GM10248 (cell line): ENCODE data around the gene AGRN.
"Not testable (repeated sequence)": the region's sequence is repeated elsewhere in the genome, so short reads cannot be mapped to it uniquely, and the experiment has no call there.

Source experiments
- CTCF ChIA-PET: fragments of 300-600 bp; sonication (Branson Sonifier 250); formaldehyde crosslinking; extraction: SDS; loops from one replicate; lab custom pipeline; 2021; ENCODE audit warnings: antibody characterized with exemption; lab: Yijun Ruan, JAX
- POLR2A ChIA-PET: fragments of 350-650 bp; sonication (Branson Sonifier 250); formaldehyde crosslinking; extraction: SDS; loops from one replicate; lab custom pipeline; 2020; ENCODE audit warnings: antibody characterized with exemption; lab: Yijun Ruan, JAX
- DNase-seq: peaks from one replicate; pipeline ENCODE4 v3.0.0; 2012; ENCODE audit errors: extremely low spot score
- TF ChIP-seq, protein P1 (sequence below): IDR thresholded peaks from 2 replicates; pipeline ENCODE4 v1.5.1; 2012; ENCODE audit warnings: mild to moderate bottlenecking, low read depth; ENCODE audit errors: extremely low read depth, missing control alignments, control extremely low read depth

The AGRN gene

GRCh38 chr1:1025730-1026129, 5.8 kb downstream of the AGRN start:
- ChIA-PET POLR2A (no interaction called here), CTCF (interaction anchor here (1.2 kb wide), 1 partner anchor 38 kb away, joined by 3 read pairs; no protein-coding TSS in a partner anchor)
- TF ChIP-seq, protein P1, sequence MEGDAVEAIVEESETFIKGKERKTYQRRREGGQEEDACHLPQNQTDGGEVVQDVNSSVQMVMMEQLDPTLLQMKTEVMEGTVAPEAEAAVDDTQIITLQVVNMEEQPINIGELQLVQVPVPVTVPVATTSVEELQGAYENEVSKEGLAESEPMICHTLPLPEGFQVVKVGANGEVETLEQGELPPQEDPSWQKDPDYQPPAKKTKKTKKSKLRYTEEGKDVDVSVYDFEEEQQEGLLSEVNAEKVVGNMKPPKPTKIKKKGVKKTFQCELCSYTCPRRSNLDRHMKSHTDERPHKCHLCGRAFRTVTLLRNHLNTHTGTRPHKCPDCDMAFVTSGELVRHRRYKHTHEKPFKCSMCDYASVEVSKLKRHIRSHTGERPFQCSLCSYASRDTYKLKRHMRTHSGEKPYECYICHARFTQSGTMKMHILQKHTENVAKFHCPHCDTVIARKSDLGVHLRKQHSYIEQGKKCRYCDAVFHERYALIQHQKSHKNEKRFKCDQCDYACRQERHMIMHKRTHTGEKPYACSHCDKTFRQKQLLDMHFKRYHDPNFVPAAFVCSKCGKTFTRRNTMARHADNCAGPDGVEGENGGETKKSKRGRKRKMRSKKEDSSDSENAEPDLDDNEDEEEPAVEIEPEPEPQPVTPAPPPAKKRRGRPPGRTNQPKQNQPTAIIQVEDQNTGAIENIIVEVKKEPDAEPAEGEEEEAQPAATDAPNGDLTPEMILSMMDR = no peak
- DNase-seq = no peak

- ChIA-PET POLR2A (no interaction called here), CTCF (interaction anchor here (0.8 kb wide), 1 partner anchor 24 kb away, joined by 3 read pairs; no protein-coding TSS in a partner anchor)
- TF ChIP-seq, protein P1 = no peak
- DNase-seq = no peak
Measured at GRCh38 chr1:1026599-1027413, 6.9 kb downstream of the AGRN start.

DNA sequence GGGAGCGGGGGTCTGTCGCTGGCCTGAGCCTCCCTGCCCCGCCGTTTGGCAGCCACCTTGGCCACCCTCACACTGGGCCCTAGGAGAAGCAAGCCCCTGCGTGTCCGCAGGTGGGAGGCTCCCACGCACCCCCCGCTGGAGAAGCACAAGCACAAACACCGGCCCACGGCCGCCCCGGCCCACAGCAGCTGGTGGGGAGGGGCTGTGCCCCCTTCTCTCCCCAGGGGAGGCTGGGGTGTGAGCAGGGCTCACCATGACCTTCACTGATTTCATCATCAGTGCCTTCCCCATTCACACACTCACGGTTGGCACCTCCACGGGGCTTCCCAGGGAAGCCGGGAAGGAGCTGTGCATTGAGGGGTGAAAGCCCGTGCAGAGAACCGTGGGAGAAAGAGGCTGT, 7.9 kb downstream of the AGRN start:
- ChIA-PET POLR2A (no interaction called here), CTCF (no interaction called here)
- DNase-seq = no peak
- TF ChIP-seq, protein P1 = no peak

- DNase-seq = peak; percentile 52
- POLR2A ChIA-PET = not testable (repeated sequence)
- CTCF ChIA-PET = interaction anchor here (0.6 to 4.0 kb wide), 13 partner anchors 9 to 261 kb away, joined by 3 to 43 read pairs (median 9); partner anchors contain the start of genes AGRN, C1orf159 and ISG15
Measured at GRCh38 chr1:1030867-1031658, 11.1 kb downstream of the AGRN start.

- ChIA-PET POLR2A (no interaction called here), CTCF (interaction anchor here (0.6 to 4.0 kb wide), 20 partner anchors 7 to 260 kb away, joined by 3 to 43 read pairs (median 4); partner anchors contain the start of genes AGRN, C1orf159, ISG15 and PERM1)
- TF ChIP-seq, protein P1 = no peak
- DNase-seq = no peak
Measured at GRCh38 chr1:1031659-1032235, 11.8 kb downstream of the AGRN start.

DNA sequence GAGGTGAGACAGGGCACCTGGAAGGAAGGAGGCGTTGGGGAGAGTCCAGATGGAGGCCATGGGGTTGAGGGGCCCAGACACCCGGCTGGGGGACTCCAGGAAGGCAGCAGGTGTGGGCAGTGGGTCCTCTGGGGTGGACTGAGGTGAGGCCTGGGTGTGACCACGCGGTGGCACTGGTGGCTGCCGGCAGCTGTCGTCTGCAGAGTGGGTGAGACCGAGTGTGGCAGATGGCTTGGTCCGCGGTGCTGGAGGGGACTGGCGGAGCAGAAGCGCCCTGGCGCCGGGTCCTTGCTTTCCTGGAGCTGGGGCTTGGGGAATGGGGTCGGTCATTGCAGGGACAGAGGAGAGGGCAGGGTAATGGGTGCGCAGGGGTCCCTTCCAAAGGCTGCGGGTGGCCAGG, 12.5 kb downstream of the AGRN start:
- ChIA-PET POLR2A (interaction anchor here (1.1 kb wide), 1 partner anchor 30 kb away, joined by 3 read pairs; no protein-coding TSS in a partner anchor), CTCF (interaction anchor here (0.6 to 4.0 kb wide), 22 partner anchors 8 to 260 kb away, joined by 3 to 43 read pairs (median 4); partner anchors contain the start of genes AGRN, C1orf159, ISG15 and PERM1)
- no peak for DNase-seq
- TF ChIP-seq, protein P1 = peak; percentile 25
